RCC 7860 (cell line): ENCODE data around the gene PJA2.
"Not testable (repeated sequence)": the region's sequence is repeated elsewhere in the genome, so short reads cannot be mapped to it uniquely, and the experiment has no call there.

ENCODE experiments used
- DNase-seq: peaks from one replicate; pipeline ENCODE4 v3.0.0-alpha.2; 2015; ENCODE audit warnings: low spot score
- FAIRE-seq: peaks from 2 replicates; lab custom pipeline; 2012; peaks lifted over from hg19 to GRCh38; lab: Jason Lieb, UNC

PJA2 gene

GRCh38 chr5:109409844-109410388 is at the start of gene PJA2:
TSS of gene PJA2 (minus strand) at chr5:109409974. CDS start at chr5:109383433, 26,541 bp downstream.
- peak; percentile 96 for FAIRE-seq
- peak; percentile 99 for DNase-seq

GRCh38 chr5:109455598-109456096 is 45.9 kb upstream of the PJA2 start:
- FAIRE-seq (peak; percentile 94), DNase-seq (peak; percentile 95)

- no peak for FAIRE-seq
- no peak for DNase-seq
Measured at GRCh38 chr5:109454731-109455505, 45.1 kb upstream of the PJA2 start.

GRCh38 chr5:109453251-109453650 is 43.5 kb upstream of the PJA2 start:
- FAIRE-seq = peak; percentile 48
- DNase-seq = peak; percentile 57

GRCh38 chr5:109452661-109453060 is 42.9 kb upstream of the PJA2 start:
- DNase-seq (no peak), FAIRE-seq (no peak)

- DNase-seq = no peak
- no peak for FAIRE-seq
Measured at GRCh38 chr5:109451146-109451545, 41.4 kb upstream of the PJA2 start.

GRCh38 chr5:109450129-109450877 is 40.5 kb upstream of the PJA2 start:
- no peak for FAIRE-seq

GRCh38 chr5:109448838-109449237 is 39.1 kb upstream of the PJA2 start:
- DNase-seq (no peak), FAIRE-seq (no peak)

More at GRCh38 chr5:109450129-109450877, 40.5 kb upstream of the PJA2 start:
- no peak for DNase-seq

- DNase-seq (no peak), FAIRE-seq (no peak)
Measured at GRCh38 chr5:109439590-109439989, 29.8 kb upstream of the PJA2 start.

- no peak for DNase-seq
- FAIRE-seq = no peak
Measured at GRCh38 chr5:109426075-109426474, 16.3 kb upstream of the PJA2 start.

- not testable (repeated sequence) for FAIRE-seq, DNase-seq
Measured at GRCh38 chr5:109425521-109425920, 15.7 kb upstream of the PJA2 start.

- DNase-seq = no peak
- no peak for FAIRE-seq
Measured at GRCh38 chr5:109421956-109422355, 12.2 kb upstream of the PJA2 start.

GRCh38 chr5:109418712-109419352 is 9.1 kb upstream of the PJA2 start:
- FAIRE-seq = no peak

GRCh38 chr5:109416882-109417281 is 7.1 kb upstream of the PJA2 start:
- FAIRE-seq (peak; percentile 21), DNase-seq (no peak)

More at GRCh38 chr5:109418712-109419352, 9.1 kb upstream of the PJA2 start:
- DNase-seq = no peak

- not testable (repeated sequence) for DNase-seq, FAIRE-seq
Measured at GRCh38 chr5:109413921-109414461, 4.2 kb upstream of the PJA2 start.

- DNase-seq = no peak
- no peak for FAIRE-seq
Measured at GRCh38 chr5:109413458-109413857, 3.7 kb upstream of the PJA2 start.

GRCh38 chr5:109412981-109413402 is 3.2 kb upstream of the PJA2 start:
- no peak for FAIRE-seq
- DNase-seq = no peak

- DNase-seq = peak; percentile 91
Measured at GRCh38 chr5:109411627-109412026, 1.9 kb upstream of the PJA2 start.

GRCh38 chr5:109411149-109411514 is 1.4 kb upstream of the PJA2 start:
- FAIRE-seq (no peak), DNase-seq (no peak)

More at GRCh38 chr5:109411627-109412026, 1.9 kb upstream of the PJA2 start:
- FAIRE-seq = peak; percentile 69

- peak; percentile 40 for DNase-seq
- no peak for FAIRE-seq
Measured at GRCh38 chr5:109410389-109411148, 795 bp upstream of the PJA2 start.
